ENCODE results near the gene STRIP1. TPM values are rescaled to one million over a fixed set of nuclear protein-coding genes. Genes with fewer than 3 reads are reported as not detected.
A peak's percentile ranks its signal among the peaks of the same experiment; 100 is the strongest.

Gene STRIP1
- total and polyA plus RNA-seq, 2 donors from 2014 or later = 9.5 to 31.1 TPM

- FAIRE-seq (no peak), DNase-seq (peak in 4 of 5 donors; percentile 44 to 80 (median 64))
- no peaks in the 10 kb centered on the region for H3K27me3 ChIP-seq (ENCODE audit: control insufficient read depth, insufficient read depth, low read length)
- TF ChIP-seq, protein P1, sequence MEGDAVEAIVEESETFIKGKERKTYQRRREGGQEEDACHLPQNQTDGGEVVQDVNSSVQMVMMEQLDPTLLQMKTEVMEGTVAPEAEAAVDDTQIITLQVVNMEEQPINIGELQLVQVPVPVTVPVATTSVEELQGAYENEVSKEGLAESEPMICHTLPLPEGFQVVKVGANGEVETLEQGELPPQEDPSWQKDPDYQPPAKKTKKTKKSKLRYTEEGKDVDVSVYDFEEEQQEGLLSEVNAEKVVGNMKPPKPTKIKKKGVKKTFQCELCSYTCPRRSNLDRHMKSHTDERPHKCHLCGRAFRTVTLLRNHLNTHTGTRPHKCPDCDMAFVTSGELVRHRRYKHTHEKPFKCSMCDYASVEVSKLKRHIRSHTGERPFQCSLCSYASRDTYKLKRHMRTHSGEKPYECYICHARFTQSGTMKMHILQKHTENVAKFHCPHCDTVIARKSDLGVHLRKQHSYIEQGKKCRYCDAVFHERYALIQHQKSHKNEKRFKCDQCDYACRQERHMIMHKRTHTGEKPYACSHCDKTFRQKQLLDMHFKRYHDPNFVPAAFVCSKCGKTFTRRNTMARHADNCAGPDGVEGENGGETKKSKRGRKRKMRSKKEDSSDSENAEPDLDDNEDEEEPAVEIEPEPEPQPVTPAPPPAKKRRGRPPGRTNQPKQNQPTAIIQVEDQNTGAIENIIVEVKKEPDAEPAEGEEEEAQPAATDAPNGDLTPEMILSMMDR (IDR thresholded peaks at IDR 0.05; ENCODE audit: borderline replicate concordance, extremely low read depth, insufficient read depth) = no peak
- intact Hi-C loops (cut with DNase I) = loop anchor here (10.0 kb wide), 1 partner anchor 55 kb away; no protein-coding TSS in a partner anchor
- no peak overlapping the region for H3K9ac ChIP-seq (ENCODE audit: low read length in 3 of 3)
- no peak overlapping the region for H3K27ac ChIP-seq (ENCODE audit: low read depth in 2 of 2, low read length in 2 of 2)
- no peaks in the 10 kb centered on the region for H3K9me3 ChIP-seq (ENCODE audit: control insufficient read depth in 2 of 3, insufficient read depth in 1 of 3, low read length in 3 of 3)
- peaks cover 0 to 5% (median 5%) of the 10 kb centered on the region in 3 donors for H3K4me1 ChIP-seq (ENCODE audit: control insufficient read depth in 2 of 3, insufficient read depth in 2 of 3, low read depth in 1 of 3, low read length in 3 of 3)
- H3K36me3 ChIP-seq (ENCODE audit: control insufficient read depth in 2 of 3, insufficient read depth in 3 of 3, low read length in 3 of 3) = peaks cover 16 to 80% (median 36%) of the 10 kb centered on the region in 3 donors
- H3K4me3 ChIP-seq (ENCODE audit: low read length in 3 of 3) = no peak overlapping the region
Measured at GRCh38 chr1:110049801-110050601, 15.6 kb downstream of the STRIP1 start.

DNA sequence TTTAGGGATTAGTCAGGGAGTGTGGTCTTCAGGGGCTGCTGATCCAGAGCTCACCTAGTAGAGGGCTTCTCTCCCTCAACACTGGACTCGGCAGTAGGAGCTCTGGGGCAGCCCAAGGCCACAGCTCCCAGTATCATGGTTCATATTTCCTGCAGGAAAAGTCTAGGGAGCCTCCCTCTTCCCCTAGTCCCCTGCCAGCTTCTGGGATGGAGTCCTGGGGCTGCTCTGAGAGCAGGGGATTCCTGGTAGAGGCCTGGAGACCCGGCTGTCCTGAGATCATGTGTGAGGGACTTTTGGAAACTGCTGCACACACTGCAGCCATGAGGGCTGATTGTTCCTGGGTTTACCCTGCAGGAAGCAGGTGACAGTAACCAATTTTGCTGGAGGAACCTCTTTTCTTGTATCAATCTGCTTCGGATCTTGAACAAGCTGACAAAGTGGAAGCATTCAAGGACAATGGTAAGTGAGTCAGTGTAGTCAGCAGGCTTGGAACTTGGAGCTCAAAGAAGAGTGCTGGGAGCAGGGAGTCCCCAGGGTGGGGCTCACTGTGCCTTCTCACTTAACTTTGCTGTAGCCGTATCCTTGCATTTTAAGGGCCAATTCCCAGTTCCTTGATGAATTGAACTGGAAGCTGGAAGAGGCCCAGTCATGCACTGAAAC, 16.3 kb downstream of the STRIP1 start:
- FAIRE-seq (no peak), DNase-seq (no peak)
- Histone ChIP-seq H3K9me3 (ENCODE audit: control insufficient read depth in 2 of 3, insufficient read depth in 1 of 3, low read length in 3 of 3) (no peaks in the 10 kb centered on the region), H3K9ac (ENCODE audit: low read length in 3 of 3) (no peak overlapping the region), H3K36me3 (ENCODE audit: control insufficient read depth in 2 of 3, insufficient read depth in 3 of 3, low read length in 3 of 3) (peaks cover 16 to 80% (median 39%) of the 10 kb centered on the region in 3 donors), H3K4me3 (ENCODE audit: low read length in 3 of 3) (no peak overlapping the region), H3K4me1 (ENCODE audit: control insufficient read depth in 2 of 3, insufficient read depth in 2 of 3, low read depth in 1 of 3, low read length in 3 of 3) (peaks cover 0 to 12% (median 5%) of the 10 kb centered on the region in 3 donors), H3K27me3 (ENCODE audit: control insufficient read depth, insufficient read depth, low read length) (no peaks in the 10 kb centered on the region), H3K27ac (ENCODE audit: low read depth in 2 of 2, low read length in 2 of 2) (no peak overlapping the region)
- intact Hi-C loops (cut with DNase I) = loop anchor here (10.0 kb wide), 1 partner anchor 54 kb away; no protein-coding TSS in a partner anchor
- TF ChIP-seq, protein P1 (IDR thresholded peaks at IDR 0.05; ENCODE audit: borderline replicate concordance, extremely low read depth, insufficient read depth) = no peak

DNA sequence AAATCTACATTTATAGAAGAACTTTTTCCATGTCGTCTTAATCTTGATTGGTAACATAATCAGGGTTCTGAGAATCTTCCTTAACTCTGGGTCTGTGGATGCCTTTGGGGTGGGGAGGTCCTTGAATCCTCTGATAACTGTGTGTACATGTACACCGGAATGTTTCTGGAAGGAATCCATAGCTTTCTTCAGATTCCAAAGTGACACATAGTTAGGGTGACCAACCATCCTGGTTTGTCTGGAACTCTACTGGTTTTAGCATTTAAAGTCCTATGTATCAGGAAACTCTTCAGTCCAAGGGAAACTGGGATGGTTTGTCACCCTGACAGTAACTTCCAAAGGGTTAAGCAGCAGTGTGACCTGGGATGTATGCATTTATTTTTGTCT, 16.8 kb downstream of the STRIP1 start:
- Histone ChIP-seq H3K4me3 (ENCODE audit: low read length in 3 of 3) (no peak overlapping the region), H3K27ac (ENCODE audit: low read depth in 2 of 2, low read length in 2 of 2) (no peak overlapping the region), H3K36me3 (ENCODE audit: control insufficient read depth in 2 of 3, insufficient read depth in 3 of 3, low read length in 3 of 3) (peaks cover 16 to 78% (median 41%) of the 10 kb centered on the region in 3 donors), H3K27me3 (ENCODE audit: control insufficient read depth, insufficient read depth, low read length) (no peaks in the 10 kb centered on the region), H3K9ac (ENCODE audit: low read length in 3 of 3) (no peak overlapping the region), H3K9me3 (ENCODE audit: control insufficient read depth in 2 of 3, insufficient read depth in 1 of 3, low read length in 3 of 3) (no peaks in the 10 kb centered on the region), H3K4me1 (ENCODE audit: control insufficient read depth in 2 of 3, insufficient read depth in 2 of 3, low read depth in 1 of 3, low read length in 3 of 3) (peaks cover 0 to 12% (median 5%) of the 10 kb centered on the region in 3 donors)
- FAIRE-seq (no peak), DNase-seq (no peak)
- TF ChIP-seq, protein P1 (IDR thresholded peaks at IDR 0.05; ENCODE audit: borderline replicate concordance, extremely low read depth, insufficient read depth) = no peak
- intact Hi-C loops (cut with DNase I) = loop anchor here (10.0 kb wide), 1 partner anchor 54 kb away; no protein-coding TSS in a partner anchor
